ENCODE data around the gene CELSR3.
A peak's percentile ranks its signal among the peaks of the same experiment; 100 is the strongest.

The CELSR3 gene

DNA sequence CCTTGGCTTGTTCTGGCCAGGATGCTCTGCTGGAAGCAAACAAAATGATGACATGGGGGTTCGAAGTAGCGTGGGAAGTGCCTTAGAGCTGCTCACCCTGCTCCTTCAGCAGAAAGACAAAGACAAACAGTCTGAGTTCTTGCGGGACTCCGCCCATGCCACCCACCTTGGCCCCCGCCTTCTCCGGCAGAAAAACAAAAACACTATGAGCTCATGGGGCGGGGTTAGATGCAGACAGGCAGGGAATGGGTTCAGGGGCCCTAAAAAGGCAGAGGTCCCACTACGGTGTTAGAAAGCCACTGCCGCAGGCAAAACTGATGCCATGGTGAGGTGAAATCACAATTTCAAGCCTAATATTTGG, 32.7 kb upstream of the CELSR3 start:
- Mint-ChIP-seq H3K27me3 (ENCODE audit: low read depth, poor library complexity) (no peaks in the 10 kb centered on the region), H3K4me3 (no peak overlapping the region), H3K36me3 (ENCODE audit: low read depth) (peaks cover 72% of the 10 kb centered on the region), H3K4me1 (peaks cover 20% of the 10 kb centered on the region), H3K27ac (peak overlapping the region; percentile 94), H3K9me3 (no peaks in the 10 kb centered on the region)
- TF ChIP-seq, protein P1, sequence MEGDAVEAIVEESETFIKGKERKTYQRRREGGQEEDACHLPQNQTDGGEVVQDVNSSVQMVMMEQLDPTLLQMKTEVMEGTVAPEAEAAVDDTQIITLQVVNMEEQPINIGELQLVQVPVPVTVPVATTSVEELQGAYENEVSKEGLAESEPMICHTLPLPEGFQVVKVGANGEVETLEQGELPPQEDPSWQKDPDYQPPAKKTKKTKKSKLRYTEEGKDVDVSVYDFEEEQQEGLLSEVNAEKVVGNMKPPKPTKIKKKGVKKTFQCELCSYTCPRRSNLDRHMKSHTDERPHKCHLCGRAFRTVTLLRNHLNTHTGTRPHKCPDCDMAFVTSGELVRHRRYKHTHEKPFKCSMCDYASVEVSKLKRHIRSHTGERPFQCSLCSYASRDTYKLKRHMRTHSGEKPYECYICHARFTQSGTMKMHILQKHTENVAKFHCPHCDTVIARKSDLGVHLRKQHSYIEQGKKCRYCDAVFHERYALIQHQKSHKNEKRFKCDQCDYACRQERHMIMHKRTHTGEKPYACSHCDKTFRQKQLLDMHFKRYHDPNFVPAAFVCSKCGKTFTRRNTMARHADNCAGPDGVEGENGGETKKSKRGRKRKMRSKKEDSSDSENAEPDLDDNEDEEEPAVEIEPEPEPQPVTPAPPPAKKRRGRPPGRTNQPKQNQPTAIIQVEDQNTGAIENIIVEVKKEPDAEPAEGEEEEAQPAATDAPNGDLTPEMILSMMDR (IDR thresholded peaks at IDR 0.05) = no peak
- DNase-seq = peak; percentile 28

DNA sequence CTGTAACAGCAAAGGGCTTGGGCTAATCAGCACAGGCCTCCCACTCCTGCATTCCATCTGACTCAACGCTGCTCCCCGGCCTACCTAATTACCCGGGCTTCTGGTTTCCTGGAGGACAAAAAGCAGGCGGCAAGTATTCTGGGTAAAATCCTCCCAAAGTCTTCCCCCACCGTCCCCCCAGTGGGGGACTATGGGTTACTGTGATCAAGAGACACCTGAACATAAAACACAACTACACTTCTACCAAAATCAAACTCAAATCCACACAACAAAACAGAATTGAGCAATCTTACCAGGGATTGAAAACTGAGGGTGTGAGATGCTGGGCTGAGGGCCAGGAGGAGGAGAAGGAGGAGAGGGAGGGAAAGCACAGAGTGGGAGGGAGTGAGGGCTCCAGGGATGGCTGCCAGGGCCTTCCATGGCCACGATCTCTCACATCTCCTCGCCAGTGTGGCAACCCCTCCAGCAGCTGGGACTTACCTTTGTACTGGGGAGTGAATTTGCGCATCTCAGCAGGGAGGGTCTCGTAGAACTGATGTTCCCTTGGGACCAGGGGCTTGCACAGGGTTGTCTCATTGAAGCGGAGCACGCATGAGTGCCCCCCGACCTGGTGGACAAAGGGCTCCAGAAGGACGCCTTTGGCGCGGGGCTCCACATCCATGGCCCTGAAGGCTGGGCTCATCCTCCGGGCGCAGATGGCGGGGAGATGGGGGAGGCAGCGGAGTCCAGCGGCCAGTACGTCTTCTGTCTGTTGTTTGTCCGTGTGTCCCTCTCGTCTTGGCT, 32.1 kb upstream of the CELSR3 start:
- DNase-seq = no peak
- H3K36me3 Mint-ChIP-seq (ENCODE audit: low read depth) = peaks cover 70% of the 10 kb centered on the region
- H3K27ac Mint-ChIP-seq = peak overlapping the region; percentile 94
- H3K27me3 Mint-ChIP-seq (ENCODE audit: low read depth, poor library complexity) = no peaks in the 10 kb centered on the region
- no peak overlapping the region for H3K4me3 Mint-ChIP-seq
- TF ChIP-seq, protein P1 (IDR thresholded peaks at IDR 0.05) = no peak
- peaks cover 20% of the 10 kb centered on the region for H3K4me1 Mint-ChIP-seq
- H3K9me3 Mint-ChIP-seq = no peaks in the 10 kb centered on the region

DNA sequence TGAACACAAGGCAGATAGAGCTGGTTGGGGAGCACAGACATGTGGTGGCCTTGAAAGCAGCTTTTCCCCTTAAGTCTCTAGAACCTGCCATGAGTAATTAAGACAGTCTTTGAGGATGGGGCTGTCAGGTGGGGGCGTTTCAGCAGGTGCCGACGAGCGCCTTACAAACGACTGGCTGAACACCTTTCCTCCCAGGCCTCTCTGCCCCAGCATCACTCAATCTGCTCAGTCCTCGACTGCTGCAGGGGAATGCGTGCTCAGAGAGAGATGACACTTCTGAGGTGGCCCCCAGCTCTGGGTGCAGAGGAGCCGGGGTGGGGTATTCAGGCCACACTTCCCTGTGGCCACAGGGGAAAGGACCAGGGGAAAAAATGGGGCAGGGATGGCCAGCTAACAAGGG, 31.1 kb upstream of the CELSR3 start:
- H3K4me1 Mint-ChIP-seq = peaks cover 20% of the 10 kb centered on the region
- DNase-seq = no peak
- no peaks in the 10 kb centered on the region for H3K9me3 Mint-ChIP-seq
- no peak overlapping the region for H3K4me3 Mint-ChIP-seq
- TF ChIP-seq, protein P1 (IDR thresholded peaks at IDR 0.05) = no peak
- H3K27ac Mint-ChIP-seq = no peak overlapping the region
- peaks cover 64% of the 10 kb centered on the region for H3K36me3 Mint-ChIP-seq (ENCODE audit: low read depth)
- no peaks in the 10 kb centered on the region for H3K27me3 Mint-ChIP-seq (ENCODE audit: low read depth, poor library complexity)

DNA sequence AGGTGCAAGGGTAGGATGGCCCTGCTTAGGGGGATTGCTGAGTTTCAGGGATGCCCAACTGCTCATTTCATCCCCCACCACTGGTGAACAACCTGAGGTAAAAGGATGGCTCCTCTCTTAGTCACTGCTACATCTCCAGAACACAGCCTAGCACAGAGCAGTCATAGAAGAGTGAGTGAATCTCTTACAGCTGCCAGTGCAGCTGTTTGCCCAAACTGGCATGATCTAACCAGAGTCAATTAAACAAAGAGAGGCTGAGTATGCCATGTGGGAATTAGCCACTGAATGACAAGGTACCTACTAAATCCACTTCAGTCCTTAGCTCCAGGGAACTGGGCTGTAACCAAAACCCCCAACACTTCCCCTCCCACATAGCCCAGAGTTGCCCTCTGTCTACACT, 29.9 kb upstream of the CELSR3 start:
- DNase-seq = no peak
- Mint-ChIP-seq H3K27ac (peak overlapping the region; percentile 15), H3K36me3 (ENCODE audit: low read depth) (peaks cover 66% of the 10 kb centered on the region), H3K9me3 (no peaks in the 10 kb centered on the region), H3K27me3 (ENCODE audit: low read depth, poor library complexity) (no peaks in the 10 kb centered on the region), H3K4me3 (no peak overlapping the region), H3K4me1 (peaks cover 20% of the 10 kb centered on the region)
- TF ChIP-seq, protein P1 (IDR thresholded peaks at IDR 0.05) = no peak

DNA sequence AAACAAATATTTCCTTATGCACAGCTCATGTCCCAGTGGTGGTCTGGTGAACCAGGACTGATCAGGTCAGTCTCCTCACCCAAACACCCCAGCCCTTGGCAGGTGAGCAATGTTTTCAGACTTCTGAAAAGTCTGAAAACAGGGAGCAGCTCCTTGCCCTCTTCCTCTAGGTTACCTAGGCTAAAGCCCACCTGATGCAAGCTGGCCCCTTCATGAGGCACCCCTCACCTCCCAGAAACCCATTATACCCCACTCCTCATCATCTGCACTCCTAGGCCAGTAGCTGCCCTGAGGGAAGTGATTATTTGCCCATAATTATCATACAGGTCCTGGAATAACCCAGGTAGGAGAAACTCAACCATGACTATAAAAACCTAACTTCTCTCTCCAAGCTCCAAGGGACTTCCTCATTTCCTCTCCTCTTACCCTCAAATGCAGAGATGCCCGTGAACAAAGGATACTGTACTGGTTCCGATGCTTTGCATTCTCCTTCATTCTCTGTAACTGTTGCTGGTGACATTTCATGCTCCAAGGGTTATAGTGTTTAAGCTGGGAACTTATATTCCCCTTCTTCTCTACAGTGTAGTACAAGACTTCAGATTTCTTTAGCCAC, 28.3 kb upstream of the CELSR3 start:
- peaks cover 2% of the 10 kb centered on the region for H3K27me3 Mint-ChIP-seq (ENCODE audit: low read depth, poor library complexity)
- no peak overlapping the region for H3K27ac Mint-ChIP-seq
- no peak overlapping the region for H3K4me3 Mint-ChIP-seq
- H3K9me3 Mint-ChIP-seq = no peaks in the 10 kb centered on the region
- H3K4me1 Mint-ChIP-seq = peaks cover 20% of the 10 kb centered on the region
- DNase-seq = no peak
- TF ChIP-seq, protein P1 (IDR thresholded peaks at IDR 0.05) = no peak
- H3K36me3 Mint-ChIP-seq (ENCODE audit: low read depth) = peaks cover 59% of the 10 kb centered on the region

DNA sequence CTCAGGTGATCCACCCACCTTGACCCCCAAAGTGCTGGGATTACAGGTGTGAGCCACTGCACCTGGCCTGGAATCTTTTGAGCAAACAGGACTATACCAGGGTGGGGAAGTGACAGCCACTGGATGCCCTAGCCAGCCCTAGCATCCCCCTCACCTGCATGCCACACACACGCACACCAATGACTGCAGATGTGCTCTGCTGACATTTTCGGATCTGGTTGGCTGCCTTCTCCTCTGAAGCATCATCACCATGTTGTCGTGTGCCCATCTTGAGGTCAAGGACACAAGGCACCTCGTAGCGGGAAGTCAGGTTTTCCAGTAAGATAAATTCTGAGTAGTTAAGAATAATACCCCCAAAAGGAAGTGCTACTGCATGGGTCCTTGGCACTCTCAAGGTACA, 26.7 kb upstream of the CELSR3 start:
- DNase-seq = no peak
- Mint-ChIP-seq H3K4me1 (peaks cover 19% of the 10 kb centered on the region), H3K9me3 (no peaks in the 10 kb centered on the region), H3K4me3 (no peak overlapping the region), H3K36me3 (ENCODE audit: low read depth) (peaks cover 48% of the 10 kb centered on the region), H3K27me3 (ENCODE audit: low read depth, poor library complexity) (peaks cover 6% of the 10 kb centered on the region), H3K27ac (no peak overlapping the region)
- TF ChIP-seq, protein P1 (IDR thresholded peaks at IDR 0.05) = no peak
